AG04450 (cell line): ENCODE results near the gene EFCAB7. TPM values are rescaled to one million over a fixed set of nuclear protein-coding genes. Genes with fewer than 3 reads are reported as not detected.
"Not testable (repeated sequence)": the region's sequence is repeated elsewhere in the genome, so short reads cannot be mapped to it uniquely, and the experiment has no call there.

Source experiments
- CTCF ChIA-PET: fragments of 300-600, 350-600 bp; formaldehyde crosslinking; extraction: SDS; loops from one replicate; lab custom pipeline; 2022; ENCODE audit warnings: antibody characterized with exemption, inconsistent platforms; lab: Charles Lee
- POLR2A ChIA-PET: fragments of 350-600 bp; formaldehyde crosslinking; extraction: SDS; loops from one replicate; lab custom pipeline; 2021; ENCODE audit warnings: antibody characterized with exemption, inconsistent platforms; lab: Yijun Ruan, JAX
- DNase-seq: peaks from one replicate; pipeline ENCODE4 v3.0.0-alpha.2; 2011; ENCODE audit warnings: low read depth, low spot score
- H3K27ac ChIP-seq: one replicate; pipeline ENCODE4 v1.5.1; 2012; ENCODE audit warnings: low read depth, low read length, control low read depth
- H3K27me3 ChIP-seq: one replicate; pipeline ENCODE4 v1.6.0; 2012; ENCODE audit warnings: low read length; ENCODE audit not compliant: control insufficient read depth, insufficient read depth
- H3K4me3 ChIP-seq: 2 replicates; pipeline ENCODE4 v1.5.1; 2011; ENCODE audit warnings: mild to moderate bottlenecking, low read depth, low read length, control low read depth
- H3K9me3 ChIP-seq: 2 replicates; pipeline ENCODE4 v1.5.1; 2012; ENCODE audit warnings: low read length; ENCODE audit not compliant: control insufficient read depth, insufficient read depth
- polyA plus RNA-seq: library from polyadenylated mRNA; depleted of rRNA; stranded (reverse); fragments of >200 nt; gene quantifications from 2 replicates; pipeline ENCODE4 v1.2.3, GENCODE V29; 2011
- TF ChIP-seq, protein P1 (sequence below): IDR thresholded peaks from 2 replicates; pipeline ENCODE4 v1.5.1; 2011; ENCODE audit warnings: low read depth, low read length, control low read depth, inconsistent platforms

EFCAB7 gene
- polyA plus RNA-seq, 1 experiment, result 6.0 TPM

DNA sequence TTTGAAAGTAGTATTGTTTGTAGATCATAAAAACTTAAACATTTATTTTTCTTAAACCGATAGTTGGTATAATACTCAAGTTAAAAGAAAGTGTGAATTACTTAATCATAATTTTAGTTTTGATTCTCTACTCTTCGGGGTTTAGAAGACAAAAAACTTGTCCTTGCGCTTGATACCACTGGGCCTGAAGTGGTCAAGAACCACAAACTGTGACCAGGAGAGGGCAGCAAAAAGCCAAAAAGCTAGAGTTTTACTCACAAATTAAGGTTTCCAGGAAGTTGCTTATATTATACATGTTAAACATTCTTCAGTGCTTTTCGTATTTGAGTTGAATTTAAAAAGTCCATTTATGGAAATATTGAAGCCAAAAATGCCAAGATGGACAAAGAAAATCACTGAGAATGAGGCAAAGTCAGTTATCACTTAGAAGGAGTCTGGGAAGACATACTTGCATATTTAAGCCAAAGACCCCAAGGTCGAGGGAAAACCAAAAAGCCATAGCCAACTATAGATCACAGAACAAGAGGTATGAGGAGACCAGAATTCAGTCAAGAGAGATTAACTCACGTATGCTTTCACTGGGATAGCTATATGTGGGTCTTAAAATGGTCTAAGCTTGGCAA lies 34.2 kb downstream of the EFCAB7 start:
- CTCF ChIA-PET, result interaction anchor here (0.5 to 5.1 kb wide), 19 partner anchors 9 to 1166 kb away, joined by 3 to 49 read pairs (median 5); partner anchors contain the start of gene PGM1
- DNase-seq, result peak; percentile 8
- POLR2A ChIA-PET, result no interaction called here
- H3K27me3 ChIP-seq, result no peaks in the 10 kb centered on the region
- TF ChIP-seq, protein P1, sequence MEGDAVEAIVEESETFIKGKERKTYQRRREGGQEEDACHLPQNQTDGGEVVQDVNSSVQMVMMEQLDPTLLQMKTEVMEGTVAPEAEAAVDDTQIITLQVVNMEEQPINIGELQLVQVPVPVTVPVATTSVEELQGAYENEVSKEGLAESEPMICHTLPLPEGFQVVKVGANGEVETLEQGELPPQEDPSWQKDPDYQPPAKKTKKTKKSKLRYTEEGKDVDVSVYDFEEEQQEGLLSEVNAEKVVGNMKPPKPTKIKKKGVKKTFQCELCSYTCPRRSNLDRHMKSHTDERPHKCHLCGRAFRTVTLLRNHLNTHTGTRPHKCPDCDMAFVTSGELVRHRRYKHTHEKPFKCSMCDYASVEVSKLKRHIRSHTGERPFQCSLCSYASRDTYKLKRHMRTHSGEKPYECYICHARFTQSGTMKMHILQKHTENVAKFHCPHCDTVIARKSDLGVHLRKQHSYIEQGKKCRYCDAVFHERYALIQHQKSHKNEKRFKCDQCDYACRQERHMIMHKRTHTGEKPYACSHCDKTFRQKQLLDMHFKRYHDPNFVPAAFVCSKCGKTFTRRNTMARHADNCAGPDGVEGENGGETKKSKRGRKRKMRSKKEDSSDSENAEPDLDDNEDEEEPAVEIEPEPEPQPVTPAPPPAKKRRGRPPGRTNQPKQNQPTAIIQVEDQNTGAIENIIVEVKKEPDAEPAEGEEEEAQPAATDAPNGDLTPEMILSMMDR, result peak; percentile 71
- H3K9me3 ChIP-seq, result no peaks in the 10 kb centered on the region
- no peak overlapping the region for H3K4me3 ChIP-seq
- no peak overlapping the region for H3K27ac ChIP-seq

DNA sequence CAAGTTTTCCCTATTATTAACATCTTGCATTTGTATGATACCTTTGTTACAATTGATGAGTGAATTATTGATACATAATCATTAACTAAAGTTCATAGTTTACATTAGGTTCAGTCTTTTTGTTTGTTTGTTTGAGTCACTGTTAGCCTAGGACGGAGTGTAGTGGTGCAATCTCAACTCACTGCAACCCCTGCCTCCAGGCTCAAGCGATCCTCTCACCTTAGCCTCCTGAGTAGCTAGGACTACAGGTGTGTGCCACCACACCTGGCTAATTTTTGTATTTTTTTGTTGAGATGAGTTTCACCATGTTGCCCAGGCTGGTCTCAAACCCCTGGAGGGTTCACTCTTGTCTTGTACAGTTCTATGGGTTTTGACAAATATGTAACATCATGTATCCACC lies 36.0 kb downstream of the EFCAB7 start:
- Histone ChIP-seq H3K27me3 (no peaks in the 10 kb centered on the region), H3K9me3 (no peaks in the 10 kb centered on the region), H3K4me3 (no peak overlapping the region), H3K27ac (no peak overlapping the region)
- POLR2A ChIA-PET, result no interaction called here
- DNase-seq, result no peak
- CTCF ChIA-PET, result interaction anchor here (1.4 kb wide), 1 partner anchor 82 kb away, joined by 3 read pairs; no protein-coding TSS in a partner anchor
- TF ChIP-seq, protein P1, result no peak

DNA sequence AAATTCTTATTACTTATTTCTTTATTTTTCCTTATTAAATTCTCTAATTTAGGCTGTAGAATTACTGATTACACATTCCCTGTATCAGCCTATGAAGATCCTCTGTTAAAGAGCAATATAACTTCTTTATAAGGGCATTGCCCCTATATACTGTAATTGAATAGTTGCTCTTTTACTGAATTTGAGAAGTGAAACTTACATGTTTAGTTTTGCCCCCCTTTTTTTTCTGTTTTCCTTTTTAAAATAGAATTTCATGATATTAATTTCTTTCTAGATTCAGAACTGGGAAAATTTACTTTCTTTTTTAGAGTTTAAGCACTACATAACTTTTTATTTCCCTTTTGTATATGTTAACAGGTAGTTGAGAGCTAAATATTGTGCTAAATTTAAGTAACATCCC lies 40.4 kb downstream of the EFCAB7 start:
- DNase-seq, result no peak
- CTCF ChIA-PET, result interaction anchor here (0.9 to 1.3 kb wide), 2 partner anchors 9 to 683 kb away, joined by 3 to 4 read pairs; no protein-coding TSS in a partner anchor
- Histone ChIP-seq H3K27ac (no peak overlapping the region), H3K27me3 (no peaks in the 10 kb centered on the region), H3K4me3 (no peak overlapping the region), H3K9me3 (no peaks in the 10 kb centered on the region)
- POLR2A ChIA-PET, result no interaction called here
- TF ChIP-seq, protein P1, result no peak

DNA sequence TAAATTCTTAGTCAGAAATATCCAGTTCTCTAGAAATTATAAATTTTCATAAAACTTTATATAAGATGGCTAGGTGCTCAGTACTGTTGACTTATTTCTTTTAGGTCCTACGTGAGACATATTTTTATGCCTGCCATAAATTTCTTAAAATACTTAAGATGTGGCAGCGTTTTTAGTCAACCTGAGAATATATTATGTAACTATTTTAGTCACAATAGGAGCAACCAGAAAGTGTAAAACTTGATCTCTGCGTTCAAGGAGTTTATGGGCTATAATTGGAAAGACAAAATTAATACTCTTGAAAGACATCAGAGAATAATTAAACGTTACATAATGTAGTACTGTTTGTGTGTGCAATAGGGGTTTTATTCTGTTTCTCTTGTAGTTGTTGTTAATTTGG lies 45.7 kb downstream of the EFCAB7 start:
- no peak for DNase-seq
- Histone ChIP-seq H3K27ac (no peak overlapping the region), H3K9me3 (no peaks in the 10 kb centered on the region), H3K4me3 (no peak overlapping the region), H3K27me3 (no peaks in the 10 kb centered on the region)
- ChIA-PET CTCF (interaction anchor here (1.0 to 2.6 kb wide), 2 partner anchors 12 to 13 kb away, joined by 3 to 18 read pairs; no protein-coding TSS in a partner anchor), POLR2A (no interaction called here)
- TF ChIP-seq, protein P1, result no peak

DNA sequence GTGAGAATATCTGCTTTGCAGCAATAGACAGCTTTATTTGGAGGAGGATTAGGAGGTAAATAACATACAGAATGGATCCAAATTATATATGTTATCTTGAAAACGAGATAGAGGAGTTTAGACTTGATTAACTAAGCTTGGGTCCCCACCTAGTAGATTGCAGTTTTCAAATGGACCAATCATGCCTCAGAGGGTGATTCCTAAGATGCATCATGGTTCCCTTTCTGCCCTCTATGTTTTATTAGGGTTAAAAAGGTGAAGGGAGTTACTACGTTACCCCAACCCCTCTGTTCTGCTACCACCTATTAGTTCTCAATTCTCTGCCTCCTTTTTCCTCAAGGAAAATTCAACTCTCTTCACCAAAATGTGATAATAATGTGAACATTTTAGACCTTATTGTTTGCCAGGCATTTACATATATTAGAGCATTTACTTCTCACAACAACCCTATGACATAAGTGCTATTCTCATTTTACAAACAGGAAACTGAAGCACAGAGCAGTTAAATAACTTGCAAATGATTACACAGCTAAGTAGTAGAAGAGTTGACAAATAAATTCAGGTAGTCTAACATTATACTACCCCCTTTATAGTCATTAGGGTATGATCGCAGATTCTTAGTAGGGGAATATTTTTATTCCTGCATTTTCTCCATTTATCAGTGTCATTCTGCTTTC lies 46.5 kb downstream of the EFCAB7 start:
- H3K27ac ChIP-seq, result no peak overlapping the region
- H3K27me3 ChIP-seq, result no peaks in the 10 kb centered on the region
- ChIA-PET CTCF (no interaction called here), POLR2A (no interaction called here)
- no peak for DNase-seq
- no peak overlapping the region for H3K4me3 ChIP-seq
- TF ChIP-seq, protein P1, result no peak
- H3K9me3 ChIP-seq, result no peaks in the 10 kb centered on the region

DNA sequence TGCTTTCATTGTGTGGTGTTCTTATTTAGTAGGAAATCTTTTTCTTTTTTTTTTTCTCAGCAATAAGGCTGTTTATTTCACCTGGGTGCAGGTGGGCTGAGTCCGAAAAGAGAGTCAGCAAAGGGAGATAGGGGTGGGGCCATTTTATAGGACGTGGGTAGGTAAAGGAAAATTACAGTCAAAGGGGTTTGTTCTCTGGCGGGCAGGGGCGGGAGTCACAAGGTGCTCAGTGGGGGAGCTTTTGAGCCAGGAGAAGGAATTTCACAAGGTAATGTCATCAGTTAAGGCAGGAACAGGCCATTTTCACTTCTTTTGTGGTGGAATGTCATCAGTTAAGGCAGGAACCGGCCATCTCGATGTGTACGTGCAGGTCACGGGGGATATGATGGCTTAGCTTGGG lies 49.4 kb downstream of the EFCAB7 start:
- H3K27ac ChIP-seq, DNase-seq, POLR2A ChIA-PET, H3K9me3 ChIP-seq, H3K27me3 ChIP-seq, H3K4me3 ChIP-seq: not testable (repeated sequence)
- CTCF ChIA-PET, result interaction anchor here (1.3 kb wide), 1 partner anchor 670 kb away, joined by 3 read pairs; no protein-coding TSS in a partner anchor

DNA sequence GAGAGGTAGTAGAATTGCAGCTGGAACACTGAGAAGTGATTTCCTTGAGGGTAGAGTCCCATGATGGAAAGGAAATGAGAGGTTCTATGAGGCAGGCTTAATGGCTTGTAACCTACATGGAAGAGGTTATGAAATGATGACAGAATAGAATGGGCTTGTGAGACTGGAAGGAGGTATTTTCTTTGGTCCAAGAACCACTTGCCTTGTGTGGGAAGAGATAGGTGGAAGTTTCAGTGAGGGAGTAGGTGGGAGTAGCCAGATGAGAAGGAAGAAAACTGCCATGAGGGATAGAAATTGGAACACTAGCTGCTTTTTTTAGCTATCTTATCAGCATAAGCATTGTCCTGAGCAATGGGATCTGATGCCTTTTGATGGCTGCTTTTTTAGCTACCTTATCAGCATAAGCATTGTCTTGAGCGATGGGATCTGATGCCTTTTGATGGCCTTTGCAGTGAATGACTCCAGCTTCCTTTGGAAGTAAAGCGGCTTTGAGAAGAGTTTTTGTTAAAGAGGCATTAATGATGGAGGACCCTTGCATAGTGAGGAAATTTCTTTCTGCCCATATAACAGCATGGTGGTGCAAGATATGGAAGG lies 51.0 kb downstream of the EFCAB7 start:
- H3K4me3 ChIP-seq, H3K9me3 ChIP-seq, POLR2A ChIA-PET, H3K27ac ChIP-seq, H3K27me3 ChIP-seq, DNase-seq: not testable (repeated sequence)
- CTCF ChIA-PET, result interaction anchor here (1.0 to 1.1 kb wide), 2 partner anchors 36 to 672 kb away, joined by 4 to 5 read pairs; no protein-coding TSS in a partner anchor
